ENCODE measurements around the gene TDG.

GRCh38 chr12:104006929-104007328 lies 41.3 kb downstream of the TDG start:
- TF ChIP-seq CTCF (IDR thresholded peaks at IDR 0.05) (no peak), POLR2A (IDR thresholded peaks at IDR 0.05) (no peak)
